C4-2B (cell line): Measurements from ENCODE around the gene TIGIT.

ENCODE experiments used
- ZFX ChIP-seq: fragments of 450-650 bp; IDR thresholded peaks from 2 replicates; pipeline ENCODE4 v1.6.1; 2017
- TF ChIP-seq, protein P1 (sequence below): fragments of 450-650 bp; conservative IDR thresholded peaks from 2 replicates; pipeline ENCODE4 v1.5.1; 2017; ENCODE audit warnings: mild to moderate bottlenecking

DNA sequence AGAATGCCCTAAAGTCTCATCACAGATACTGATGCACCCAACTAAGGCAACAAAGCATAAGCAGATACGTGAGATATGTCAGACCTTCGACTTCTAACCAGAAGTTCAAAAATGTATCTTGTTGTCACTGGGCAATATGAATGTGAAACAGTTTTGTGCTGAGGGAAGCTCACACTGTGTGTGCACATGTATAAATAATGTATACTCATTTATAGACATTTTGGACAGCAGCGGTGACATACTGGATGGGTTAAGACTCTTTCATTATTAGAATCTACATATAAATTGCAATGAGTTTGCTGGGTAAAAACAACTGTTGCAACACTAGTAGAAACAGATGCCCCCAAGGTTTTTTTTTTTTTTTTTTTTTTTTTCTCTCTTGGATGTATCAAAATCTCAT, 37.9 kb downstream of the TIGIT start:
- TF ChIP-seq, protein P1, sequence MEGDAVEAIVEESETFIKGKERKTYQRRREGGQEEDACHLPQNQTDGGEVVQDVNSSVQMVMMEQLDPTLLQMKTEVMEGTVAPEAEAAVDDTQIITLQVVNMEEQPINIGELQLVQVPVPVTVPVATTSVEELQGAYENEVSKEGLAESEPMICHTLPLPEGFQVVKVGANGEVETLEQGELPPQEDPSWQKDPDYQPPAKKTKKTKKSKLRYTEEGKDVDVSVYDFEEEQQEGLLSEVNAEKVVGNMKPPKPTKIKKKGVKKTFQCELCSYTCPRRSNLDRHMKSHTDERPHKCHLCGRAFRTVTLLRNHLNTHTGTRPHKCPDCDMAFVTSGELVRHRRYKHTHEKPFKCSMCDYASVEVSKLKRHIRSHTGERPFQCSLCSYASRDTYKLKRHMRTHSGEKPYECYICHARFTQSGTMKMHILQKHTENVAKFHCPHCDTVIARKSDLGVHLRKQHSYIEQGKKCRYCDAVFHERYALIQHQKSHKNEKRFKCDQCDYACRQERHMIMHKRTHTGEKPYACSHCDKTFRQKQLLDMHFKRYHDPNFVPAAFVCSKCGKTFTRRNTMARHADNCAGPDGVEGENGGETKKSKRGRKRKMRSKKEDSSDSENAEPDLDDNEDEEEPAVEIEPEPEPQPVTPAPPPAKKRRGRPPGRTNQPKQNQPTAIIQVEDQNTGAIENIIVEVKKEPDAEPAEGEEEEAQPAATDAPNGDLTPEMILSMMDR = no peak
- no peak for TF ChIP-seq ZFX
